B cell (primary cell): ENCODE measurements around the gene NKX6-1. TPM values are rescaled to one million over a fixed set of nuclear protein-coding genes. Genes with fewer than 3 reads are reported as not detected.

Source experiments
- ATAC-seq: fragments of 200-7000 bp; cut with Tn5 transposase; one replicate; pipeline ENCODE4 v1.10.0; 2021; ENCODE audit warnings: low read depth, mild to moderate bottlenecking, moderate number of reproducible peaks, moderate library complexity
- CTCF ChIA-PET: fragments of 350-600 bp; sonication (Branson Sonifier 250); formaldehyde crosslinking; loops from one replicate; lab custom pipeline; 2021; ENCODE audit warnings: antibody characterized with exemption, inconsistent platforms; lab: Charles Lee
- POLR2A ChIA-PET: fragments of 350-600 bp; sonication (Branson Sonifier 250); formaldehyde crosslinking; loops from one replicate; lab custom pipeline; 2021; ENCODE audit warnings: antibody characterized with exemption; lab: Charles Lee
- DNase-seq: peaks from one replicate; pipeline ENCODE4 v3.0.0; 2013
- H2AFZ ChIP-seq: 2 replicates; pipeline ENCODE4 v1.6.1; 2012; ENCODE audit warnings: mild to moderate bottlenecking, low read depth, low read length; ENCODE audit not compliant: insufficient read depth, poor library complexity, severe bottlenecking
- H3K27ac ChIP-seq, 2 donors: 1 replicate in 1 of 2; 2 replicates in 1 of 2; pipeline ENCODE4 v1.5.1; 2012 to 2013; ENCODE audit warnings: low read length in 2 of 2, mild to moderate bottlenecking in 2 of 2, moderate library complexity in 1 of 2
- H3K27me3 ChIP-seq, 4 experiments: fragments of 200-600 bp in 1 of 4; sonication (generic) in 1 of 4; replicated peaks in 1 of 4; 1 replicate in 2 of 4; 2 replicates in 2 of 4; pipeline versions ENCODE4 v1.6.1 to v1.7.0; 2013 to 2016; ENCODE audit warnings: low read length in 3 of 4, mild to moderate bottlenecking in 2 of 4, mixed read lengths in 1 of 4, moderate library complexity in 1 of 4; ENCODE audit not compliant: insufficient read depth in 4 of 4, control insufficient read depth in 3 of 4; ENCODE audit errors: control extremely low read depth in 1 of 4
- H3K36me3 ChIP-seq, 2 experiments: replicated peaks in 1 of 2; 1 replicate in 1 of 2; 2 replicates in 1 of 2; pipeline versions ENCODE4 v1.6.1 to v1.7.1; 2013; ENCODE audit warnings: low read length in 1 of 2; ENCODE audit not compliant: insufficient read depth in 2 of 2, control insufficient read depth in 1 of 2; ENCODE audit errors: control extremely low read depth in 1 of 2, extremely low read depth in 1 of 2
- H3K4me1 ChIP-seq, 2 donors: fragments of 200-600 bp in 1 of 2; sonication (generic) in 1 of 2; 1 replicate in 1 of 2; 2 replicates in 1 of 2; pipeline versions ENCODE4 v1.5.1 to v1.6.1; 2013 to 2017; ENCODE audit warnings: low read length in 2 of 2; ENCODE audit not compliant: control insufficient read depth in 2 of 2, insufficient read depth in 2 of 2
- H3K4me2 ChIP-seq: replicated peaks from 2 replicates; pipeline ENCODE3; 2012; ENCODE audit warnings: mild to moderate bottlenecking, low read depth, low read length; ENCODE audit not compliant: poor library complexity, severe bottlenecking
- H3K4me3 ChIP-seq, 5 experiments: fragments of 200-600 bp in 1 of 5; sonication (generic) in 1 of 5; 1 replicate in 3 of 5; 2 replicates in 2 of 5; pipeline versions ENCODE4 v1.5.1 to v1.7.0; 2011 to 2016; ENCODE audit warnings: low read length in 4 of 5, mild to moderate bottlenecking in 4 of 5, low read depth in 2 of 5, control low read depth in 1 of 5, moderate library complexity in 1 of 5; ENCODE audit not compliant: insufficient read depth in 1 of 5; ENCODE audit errors: control extremely low read depth in 1 of 5, extremely low read depth in 1 of 5
- H3K79me2 ChIP-seq: fragments of 200-600 bp; sonication (generic); one replicate; pipeline ENCODE4 v1.6.0; 2016; ENCODE audit warnings: low read length; ENCODE audit not compliant: control insufficient read depth, insufficient read depth
- H3K9ac ChIP-seq: fragments of 200-600 bp; sonication (generic); 2 replicates; pipeline ENCODE4 v1.6.1; 2017; ENCODE audit warnings: mild to moderate bottlenecking, low read length, moderate library complexity
- H3K9me3 ChIP-seq, 3 donors: one replicate each; pipeline versions ENCODE4 v1.6.1 to v1.7.1; 2013; ENCODE audit warnings: low read length in 2 of 3; ENCODE audit not compliant: control insufficient read depth in 2 of 3, insufficient read depth in 1 of 3; ENCODE audit errors: control extremely low read depth in 1 of 3
- H4K20me1 ChIP-seq: 2 replicates; pipeline ENCODE4 v1.6.0; 2012; ENCODE audit warnings: mild to moderate bottlenecking, low read length; ENCODE audit not compliant: insufficient read depth, control insufficient read depth, poor library complexity, severe bottlenecking
- H3K27ac Mint-ChIP-seq: one replicate; pipeline ENCODE4 v1.8.0; 2021; ENCODE audit warnings: mixed read lengths
- H3K27me3 Mint-ChIP-seq: one replicate; pipeline ENCODE4 v1.8.0; 2021; ENCODE audit warnings: mixed read lengths
- H3K4me1 Mint-ChIP-seq: one replicate; pipeline ENCODE4 v1.8.0; 2021; ENCODE audit warnings: mixed read lengths
- H3K4me3 Mint-ChIP-seq: one replicate; pipeline ENCODE4 v1.8.0; 2021; ENCODE audit warnings: mixed read lengths
- H3K9me3 Mint-ChIP-seq: one replicate; pipeline ENCODE4 v1.8.0; 2022; ENCODE audit warnings: mixed read lengths; ENCODE audit not compliant: insufficient read depth
- CTCF ChIP-seq: fragments of 200-600 bp; IDR thresholded peaks from one replicate; pipeline ENCODE4 v1.8.0; 2022; ENCODE audit warnings: antibody characterized with exemption, mild to moderate bottlenecking
- EZH2 ChIP-seq: IDR thresholded peaks from 2 replicates; pipeline ENCODE4 v1.6.1; 2012; ENCODE audit warnings: borderline replicate concordance, low read depth, mild to moderate bottlenecking, moderate library complexity, low read length; ENCODE audit not compliant: insufficient read depth, poor library complexity, severe bottlenecking
- WGBS: methylation state at CpG from one replicate; pipeline ENCODE4 v1.1.5; 2013; ENCODE audit warnings: missing lambda C conversion rate; ENCODE audit not compliant: insufficient coverage; 5-methylcytosine and 5-hydroxymethylcytosine counted together
- intact Hi-C: fragments of 100-400 bp; cut with micrococcal nuclease; formaldehyde crosslinking; loops from one replicate; pipeline ENCODE4 v1.10.0; 2022
- polyA plus RNA-seq: library from polyadenylated mRNA; depleted of rRNA; stranded (reverse); fragments of >200 nt; gene quantifications from 2 replicates; pipeline ENCODE4 v1.2.3, GENCODE V29; 2012
- total RNA-seq, 2 donors: library from RNA; stranded (reverse); fragments of 120-200 nt in 1 of 2; gene quantifications; 1 replicate in 1 of 2; 2 replicates in 1 of 2; pipeline versions ENCODE4 v1.2.3 to v1.2.4, GENCODE V29; 2013 to 2022

Gene NKX6-1
- total and polyA plus RNA-seq, 2 donors (not counting 1 experiment from before 2014, with no cell fraction given) = not detected

- Histone ChIP-seq H3K79me2 (no peaks in the 10 kb centered on the region), H3K36me3 (no peaks in the 10 kb centered on the region), H3K27me3 (no peaks in the 10 kb centered on the region), H4K20me1 (no peaks in the 10 kb centered on the region), H3K4me3 (no peak overlapping the region), H3K27ac (no peak overlapping the region), H3K4me1 (no peaks in the 10 kb centered on the region), H3K4me2 (no peak overlapping the region), H3K9ac (no peak overlapping the region), H2AFZ (no peak overlapping the region), H3K9me3 (no peaks in the 10 kb centered on the region)
- Mint-ChIP-seq H3K27ac (no peak overlapping the region), H3K4me3 (no peak overlapping the region), H3K4me1 (no peaks in the 10 kb centered on the region), H3K27me3 (peaks cover 15% of the 10 kb centered on the region), H3K9me3 (no peaks in the 10 kb centered on the region)
- intact Hi-C loops = no loop called here
- no peak for TF ChIP-seq CTCF
- no peak for TF ChIP-seq EZH2
- no peak for DNase-seq
- no peak for ATAC-seq
- 93% methylated on average over 2 of the region's 4 CpGs for WGBS
- ChIA-PET CTCF (no interaction called here), POLR2A (no interaction called here)
Observed at GRCh38 chr4:84456157-84456556, 42.9 kb downstream of the NKX6-1 start.

- H3K9ac ChIP-seq = no peak overlapping the region
- H3K4me3 Mint-ChIP-seq = no peak overlapping the region
- H3K36me3 ChIP-seq = no peaks in the 10 kb centered on the region
- no peaks in the 10 kb centered on the region for H3K9me3 ChIP-seq
- H3K79me2 ChIP-seq = no peaks in the 10 kb centered on the region
- peaks cover 14% of the 10 kb centered on the region for H3K27me3 Mint-ChIP-seq
- no peaks in the 10 kb centered on the region for H3K27me3 ChIP-seq
- H3K4me1 ChIP-seq = no peaks in the 10 kb centered on the region
- no peaks in the 10 kb centered on the region for H3K4me1 Mint-ChIP-seq
- DNase-seq (no peak), ATAC-seq (no peak)
- no peak overlapping the region for H3K4me3 ChIP-seq
- no peak overlapping the region for H2AFZ ChIP-seq
- no peak overlapping the region for H3K27ac ChIP-seq
- H4K20me1 ChIP-seq = no peaks in the 10 kb centered on the region
- 80% methylated on average over 1 of the region's 3 CpGs for WGBS
- CTCF ChIA-PET = no interaction called here
- no peaks in the 10 kb centered on the region for H3K9me3 Mint-ChIP-seq
- no peak for TF ChIP-seq EZH2
- TF ChIP-seq CTCF = no peak
- POLR2A ChIA-PET = no interaction called here
- no peak overlapping the region for H3K4me2 ChIP-seq
- H3K27ac Mint-ChIP-seq = no peak overlapping the region
- intact Hi-C loops = no loop called here
Observed at GRCh38 chr4:84455697-84456096, 43.4 kb downstream of the NKX6-1 start.
